GF-D8 (cell line): ENCODE data around the gene LCLAT1.
"Not testable (repeated sequence)": the region's sequence is repeated elsewhere in the genome, so short reads cannot be mapped to it uniquely, and the experiment has no call there.

Experiments used
- DNase-seq: peaks from one replicate; lab custom pipeline; 2025; lab: John Stamatoyannopoulos, UW

LCLAT1 gene

DNA sequence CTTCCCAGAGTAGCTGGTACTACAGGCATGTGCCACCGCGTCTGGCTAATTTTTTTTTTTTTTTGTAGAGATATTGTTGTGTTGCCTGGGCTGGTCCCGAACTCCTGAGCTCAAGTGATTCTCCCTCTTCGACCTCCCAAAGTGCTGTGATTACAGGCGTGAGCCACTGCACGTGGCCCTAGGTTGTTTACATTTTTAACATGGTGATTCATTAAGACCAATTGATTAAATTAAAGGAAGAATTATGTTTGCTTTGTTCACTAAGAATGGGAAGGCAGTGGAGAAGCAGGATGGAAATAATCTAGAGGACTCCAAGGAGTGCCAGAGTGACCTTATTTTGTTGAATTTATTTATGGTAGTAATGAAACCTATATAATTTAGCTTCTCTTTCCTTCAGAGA is 7.5 kb downstream of the LCLAT1 start:
- no peak for DNase-seq

- no peak for DNase-seq
These were observed 8.2 kb downstream of the LCLAT1 start for GRCh38 chr2:30455114-30455738.

DNA sequence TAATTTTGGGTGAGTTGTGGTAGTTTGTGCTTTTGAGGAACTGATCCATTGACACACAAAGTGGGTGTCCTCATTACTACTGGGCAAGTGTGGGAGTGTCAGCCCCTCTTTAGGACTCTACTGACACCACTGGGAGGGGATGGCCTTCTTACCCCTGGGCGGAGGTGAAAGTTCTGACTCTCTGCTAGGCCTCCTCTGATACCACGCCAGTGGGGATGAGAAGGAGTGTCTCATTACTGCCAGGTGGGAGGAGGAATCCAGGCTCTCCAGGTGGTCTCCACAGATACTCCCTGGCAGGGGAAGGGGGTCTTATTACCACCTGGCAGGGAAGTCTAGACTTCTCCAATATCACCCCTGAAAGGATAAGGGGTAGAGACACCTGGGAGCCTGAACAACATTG is 9.1 kb downstream of the LCLAT1 start:
- no peak for DNase-seq

DNA sequence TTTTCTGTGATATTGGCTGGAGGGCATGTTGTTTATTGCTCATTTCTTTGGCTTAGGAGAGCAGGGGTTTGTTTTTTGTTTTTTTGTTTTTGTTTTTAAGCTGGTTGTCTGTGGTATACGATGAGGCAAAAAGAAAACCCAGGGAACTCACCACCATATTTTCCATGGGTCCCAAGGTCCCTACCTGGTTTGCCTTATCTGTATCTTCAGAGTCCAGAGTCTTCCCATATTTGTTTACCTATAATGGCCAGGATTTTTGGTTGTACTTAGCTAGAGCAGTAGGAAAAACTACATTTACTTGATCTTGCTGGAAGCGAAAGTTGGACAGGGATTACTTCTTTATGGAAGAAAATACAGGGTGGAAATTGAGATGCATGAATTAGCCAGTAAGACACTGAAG is 9.5 kb downstream of the LCLAT1 start:
- DNase-seq = no peak

- DNase-seq = no peak
These were observed 10.2 kb downstream of the LCLAT1 start for GRCh38 chr2:30457296-30457695.

- no peak for DNase-seq
These were observed 12.1 kb downstream of the LCLAT1 start for GRCh38 chr2:30459140-30459539.

DNA sequence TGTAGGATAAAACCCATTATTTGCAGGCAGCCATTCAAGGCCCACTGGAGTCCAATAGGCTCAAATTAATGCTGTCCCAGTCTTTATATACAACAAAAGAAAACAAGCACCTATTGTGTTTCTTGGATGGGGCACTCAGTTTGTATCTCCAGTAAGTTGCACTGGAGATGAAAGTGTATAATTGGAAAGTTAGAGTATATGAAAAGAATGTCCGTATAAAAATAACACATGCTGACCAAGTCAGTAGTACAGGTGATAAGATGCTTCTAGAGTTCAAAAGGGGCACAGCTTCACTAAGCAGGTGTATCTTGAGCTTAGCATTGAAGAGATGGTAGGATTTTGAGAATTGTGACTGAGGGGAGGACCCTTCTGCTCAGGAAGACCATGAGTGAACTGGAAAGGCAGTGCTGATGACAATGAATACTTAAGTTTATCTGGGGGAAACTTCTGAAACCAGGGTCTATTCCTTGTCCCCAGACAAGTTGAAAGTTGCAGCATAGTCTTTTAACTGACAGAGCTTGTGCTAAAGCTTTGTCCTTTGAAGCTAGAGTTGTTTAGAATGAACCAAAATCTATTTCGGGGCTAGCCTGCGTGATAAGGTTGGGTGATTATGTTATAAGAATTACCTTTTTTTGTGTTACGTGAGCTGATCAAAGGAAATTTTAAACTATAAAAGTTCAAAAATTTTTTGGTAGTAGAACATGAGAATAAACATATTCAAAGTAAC is 15.2 kb downstream of the LCLAT1 start:
- DNase-seq = no peak

- DNase-seq = no peak
These were observed 16.5 kb downstream of the LCLAT1 start for GRCh38 chr2:30463535-30463934.

DNA sequence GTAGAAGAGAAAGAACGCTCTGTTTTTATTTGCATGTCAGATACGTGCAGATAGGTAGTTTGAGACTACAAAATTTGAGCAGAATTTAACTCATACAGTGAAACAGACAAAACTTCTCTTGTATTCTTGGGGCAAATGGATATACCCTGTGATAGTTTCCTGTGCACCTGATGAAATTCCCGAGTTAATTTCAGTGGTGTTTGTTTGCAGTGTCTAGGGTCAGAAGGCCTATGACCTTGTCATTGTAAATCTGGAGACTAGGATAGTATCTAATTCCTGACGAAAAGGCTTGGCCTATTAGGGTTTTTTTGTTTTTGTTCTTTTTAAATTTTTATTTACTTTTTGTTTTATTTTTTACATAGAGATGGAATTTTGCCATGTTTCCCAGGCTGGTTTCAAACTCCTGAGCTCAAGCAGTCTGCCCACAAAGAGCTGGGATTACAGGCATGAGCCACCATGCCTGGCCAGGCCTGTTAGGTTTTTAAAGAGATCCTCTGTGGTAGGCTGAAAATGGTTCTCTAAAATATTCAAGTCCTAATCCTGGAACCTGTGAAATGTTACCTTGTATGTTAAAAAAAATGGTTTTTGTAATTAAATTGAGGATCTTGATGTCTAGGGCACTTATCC is 17.6 kb downstream of the LCLAT1 start:
- no peak for DNase-seq

DNA sequence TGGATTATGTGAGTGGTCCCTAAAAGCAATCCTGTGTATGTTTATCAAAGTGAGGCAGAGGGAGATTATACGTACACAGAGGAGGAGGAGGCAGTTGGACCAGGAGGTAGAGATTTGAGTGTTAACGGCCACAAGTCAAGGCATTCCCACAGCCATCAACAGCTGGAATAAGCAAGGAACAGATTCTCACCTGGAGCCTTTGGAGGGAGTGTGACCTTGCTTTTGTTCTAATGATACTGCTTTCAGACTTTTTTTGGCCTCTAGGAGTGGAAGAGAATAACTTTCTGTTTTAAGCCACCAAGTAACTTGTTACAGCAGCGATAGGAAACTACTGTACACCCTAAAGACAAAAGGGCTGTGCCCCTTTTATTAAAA is 18.1 kb downstream of the LCLAT1 start:
- DNase-seq = no peak

DNA sequence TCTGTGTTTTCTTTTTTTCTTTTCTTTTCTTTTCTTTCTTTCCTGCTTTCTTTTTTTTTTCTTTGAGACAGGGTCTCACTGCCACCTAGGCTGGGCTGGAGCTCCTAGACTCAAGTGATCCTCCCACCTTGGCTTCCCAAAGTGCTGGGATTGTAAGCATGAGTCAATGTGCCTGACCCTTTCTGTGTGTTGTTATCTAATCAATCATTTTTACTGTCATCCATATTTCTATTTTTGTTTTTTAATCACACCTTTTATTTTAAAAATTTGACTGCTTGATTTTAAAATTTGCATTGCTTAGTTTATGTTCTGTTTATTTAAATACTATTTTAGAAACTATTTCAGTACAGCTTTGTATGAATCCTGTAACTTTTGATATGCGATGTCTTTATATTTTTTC is 19.2 kb downstream of the LCLAT1 start:
- DNase-seq = no peak

DNA sequence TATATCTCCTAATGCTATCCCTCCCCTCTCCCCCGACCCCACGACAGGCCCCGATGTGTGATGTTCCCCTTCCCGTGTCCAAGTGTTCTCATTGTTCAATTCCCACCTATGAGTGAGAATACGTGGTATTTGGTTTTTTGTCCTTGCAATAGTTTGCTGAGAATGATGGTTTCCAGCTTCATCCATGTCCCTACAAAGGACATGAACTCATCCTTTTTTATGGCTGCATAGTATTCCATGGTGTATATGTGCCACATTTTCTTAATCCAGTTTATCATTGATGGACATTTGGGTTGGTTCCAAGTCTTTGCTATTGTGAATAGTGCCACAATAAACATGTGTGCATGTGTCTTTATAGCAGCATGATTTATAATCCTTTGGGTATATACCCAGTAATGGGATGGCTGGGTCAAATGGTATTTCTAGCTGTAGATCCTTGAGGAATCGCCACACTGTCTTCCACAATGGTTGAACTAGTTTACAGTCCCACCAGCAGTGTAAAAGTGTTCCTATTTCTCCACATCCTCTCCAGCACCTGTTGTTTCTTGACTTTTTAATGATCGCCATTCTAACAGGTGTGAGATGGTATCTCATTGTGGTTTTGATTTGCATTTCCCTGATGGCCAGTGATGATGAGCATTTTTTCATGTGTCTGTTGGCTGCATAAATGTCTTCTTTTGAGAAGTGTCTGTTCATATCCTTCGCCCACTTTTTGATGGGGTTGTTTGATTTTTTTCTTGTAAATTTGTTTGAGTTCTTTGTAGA is 20.2 kb downstream of the LCLAT1 start:
- not testable (repeated sequence) for DNase-seq

- DNase-seq = no peak
These were observed 23.4 kb downstream of the LCLAT1 start for GRCh38 chr2:30470426-30470825.

DNA sequence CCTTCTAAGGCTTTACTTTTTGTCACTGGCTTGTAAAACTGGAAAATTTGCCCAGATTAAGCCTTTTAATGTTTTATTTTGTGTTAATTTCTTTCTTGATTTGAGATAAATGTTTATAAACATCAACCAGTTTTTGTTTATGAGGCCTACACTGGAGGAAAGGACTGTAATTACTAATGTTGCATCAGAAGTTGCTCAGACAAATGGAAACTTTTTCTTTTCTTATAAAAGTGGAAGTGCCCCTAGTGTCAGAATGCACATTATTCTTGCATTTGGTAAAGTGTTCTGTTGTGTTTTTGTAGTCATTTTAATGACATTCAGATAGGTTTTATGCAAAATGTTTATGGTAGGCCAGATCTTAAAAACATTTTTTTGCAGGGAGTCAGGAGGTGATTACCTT is 25.3 kb downstream of the LCLAT1 start:
- peak; percentile 43 for DNase-seq

- no peak for DNase-seq
These were observed 28.5 kb downstream of the LCLAT1 start for GRCh38 chr2:30475542-30475941.

DNA sequence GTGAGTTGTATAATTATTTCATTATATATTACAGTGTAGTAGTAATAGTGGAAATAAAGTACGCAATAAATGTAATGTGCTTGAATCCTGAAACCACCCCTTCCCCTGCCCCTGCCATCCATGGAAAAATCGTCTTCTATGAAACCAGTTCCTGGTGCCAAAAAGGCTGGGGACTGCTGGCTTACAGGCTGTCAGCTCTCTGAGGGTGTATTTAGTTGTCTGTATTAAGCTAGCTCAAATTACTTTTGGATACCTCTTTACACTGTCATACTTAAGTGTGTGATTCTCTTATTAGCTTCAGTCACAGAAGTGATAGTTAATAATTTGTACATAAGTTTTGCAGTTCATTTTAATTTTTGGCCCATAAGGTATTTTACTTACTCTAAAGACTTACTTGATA is 29.6 kb downstream of the LCLAT1 start:
- DNase-seq = no peak

DNA sequence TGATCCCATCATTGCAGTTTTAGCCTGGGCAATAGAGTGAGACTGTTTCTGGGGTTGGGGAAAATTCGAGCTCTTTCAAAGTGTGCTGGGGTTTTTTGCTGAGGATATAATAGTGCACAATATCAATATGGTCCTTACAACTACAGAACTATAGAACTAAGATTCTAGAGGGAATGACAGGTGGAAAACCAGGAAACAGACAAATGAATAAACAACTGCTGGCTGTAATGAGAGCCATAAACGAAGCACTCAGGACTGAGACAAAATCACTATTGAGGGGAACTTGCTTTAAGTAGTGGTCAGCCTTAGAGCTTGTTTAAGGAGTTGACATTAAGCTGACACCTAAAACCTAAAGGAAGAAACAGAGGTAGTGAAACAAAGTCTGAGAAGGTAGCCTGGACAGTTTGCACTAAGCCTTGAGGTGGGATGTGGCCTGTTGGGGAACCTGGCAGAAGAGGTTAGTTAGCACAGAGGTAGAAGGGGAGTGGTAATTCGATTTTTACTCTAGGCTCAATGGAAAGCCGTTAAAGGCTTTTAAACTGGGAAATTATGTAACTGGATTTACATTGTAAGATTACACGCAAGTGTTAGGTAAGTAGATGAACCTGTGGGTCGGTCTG is 33.8 kb downstream of the LCLAT1 start:
- no peak for DNase-seq

DNA sequence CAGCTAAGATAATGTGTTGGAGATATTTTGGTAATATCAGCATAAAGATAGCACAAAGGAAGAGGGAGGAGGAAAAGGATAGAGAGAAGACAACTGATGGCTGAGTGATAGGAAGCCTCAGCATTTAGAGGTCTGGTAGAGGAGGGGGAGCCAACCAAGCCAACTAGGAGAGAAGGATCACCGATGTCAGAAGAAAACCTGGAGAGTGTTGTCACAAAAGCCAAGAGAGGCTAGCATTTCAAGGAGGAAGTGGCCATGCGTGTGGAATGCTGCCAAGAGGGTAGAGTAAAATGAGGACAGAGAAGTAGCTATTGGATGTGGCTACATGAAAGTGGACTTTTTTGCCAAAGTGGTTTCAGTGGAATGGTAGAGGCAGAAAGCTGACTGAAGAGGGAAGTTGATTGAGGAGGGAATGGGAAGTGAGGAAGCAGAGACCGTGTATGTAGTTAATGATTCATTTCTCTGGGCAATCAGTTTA is 34.3 kb downstream of the LCLAT1 start:
- peak; percentile 87 for DNase-seq

DNA sequence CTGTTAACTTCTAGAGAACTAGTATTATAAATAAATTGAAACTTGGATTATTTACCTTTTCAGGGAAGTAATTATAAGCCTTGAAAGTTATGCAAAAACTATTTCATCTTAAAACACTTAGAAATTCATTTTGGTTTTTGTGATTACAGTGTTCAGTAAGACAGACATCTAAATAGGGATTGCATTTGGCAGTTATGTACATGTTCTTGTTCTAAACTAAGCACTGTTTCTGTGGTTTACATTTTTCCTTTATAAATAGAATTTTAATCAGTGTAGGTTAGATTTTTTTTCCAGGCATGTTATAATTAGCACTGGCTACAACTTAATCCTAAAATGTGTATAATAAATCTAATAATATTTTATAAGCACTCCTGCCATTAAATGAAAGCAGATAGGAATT is 35.0 kb downstream of the LCLAT1 start:
- no peak for DNase-seq

GRCh38 chr2:30484145-30484544 is 37.1 kb downstream of the LCLAT1 start:
- no peak for DNase-seq

GRCh38 chr2:30484995-30485394 is 37.9 kb downstream of the LCLAT1 start:
- DNase-seq = no peak

DNA sequence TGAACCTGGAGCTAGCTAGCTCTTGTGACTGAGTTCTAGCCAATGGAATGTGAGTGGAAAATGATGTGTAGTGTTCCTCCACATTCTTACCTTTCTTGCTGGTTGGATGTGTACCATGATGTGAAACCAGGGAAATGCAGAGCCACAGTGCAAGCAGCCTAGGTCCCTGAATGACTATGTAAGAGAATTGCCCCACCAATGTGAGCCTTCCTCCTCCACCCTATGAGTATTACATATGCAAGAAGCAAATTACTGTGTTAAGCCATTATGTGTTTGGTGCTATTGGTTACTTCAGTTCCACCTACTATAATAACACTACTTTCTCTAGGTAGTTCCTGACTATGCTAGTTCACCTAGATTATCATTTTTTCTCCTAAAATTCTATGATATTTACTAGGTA is 39.6 kb downstream of the LCLAT1 start:
- DNase-seq = no peak
